Adrenal gland (tissue), 12 donors: ENCODE measurements around the gene PEX3. TPM values are rescaled to one million over a fixed set of nuclear protein-coding genes. Genes with fewer than 3 reads are reported as not detected.

ENCODE experiments used
- DNase-seq, 7 donors: peaks; one replicate each; pipeline ENCODE4 v3.0.0-alpha.2; 2019 to 2020
- H3K27ac ChIP-seq, 5 donors: fragments of 200-600 bp; sonication (generic) in 4 of 5; 1 replicate in 3 of 5; 2 replicates in 2 of 5; pipeline versions ENCODE4 v1.5.1 to v1.8.0; 2016 to 2020; ENCODE audit warnings: mild to moderate bottlenecking in 1 of 5
- H3K27me3 ChIP-seq: fragments of 200-600 bp; 2 replicates; pipeline ENCODE4 v1.8.0; 2021
- H3K36me3 ChIP-seq, 2 donors: fragments of 200-600 bp; replicated peaks in 1 of 2; 1 replicate in 1 of 2; 2 replicates in 1 of 2; pipeline versions ENCODE4 v1.5.1 to v1.8.0; 2018 to 2022
- H3K4me1 ChIP-seq, 2 donors: fragments of 200-600 bp; replicated peaks in 1 of 2; 1 replicate in 1 of 2; 2 replicates in 1 of 2; pipeline versions ENCODE4 v1.5.1 to v1.8.0; 2018 to 2021
- H3K4me3 ChIP-seq, 4 donors: fragments of 200-600 bp; sonication (generic) in 3 of 4; one replicate each; pipeline ENCODE4 v1.5.1; 2016 to 2018
- H3K9me3 ChIP-seq, 3 donors: fragments of 200-600 bp; sonication (generic) in 1 of 3; replicated peaks in 1 of 3; 1 replicate in 2 of 3; 2 replicates in 1 of 3; pipeline versions ENCODE4 v1.5.1 to v1.8.0; 2016 to 2021
- POLR2A ChIP-seq, 2 donors: fragments of 450-650 bp; IDR thresholded peaks; one replicate each; pipeline ENCODE4 v1.6.1; 2017; ENCODE audit warnings: antibody characterized with exemption in 2 of 2, mild to moderate bottlenecking in 2 of 2, moderate library complexity in 1 of 2
- WGBS, 4 donors: extraction: QIAGEN DNeasy Blood & Tissue Kit in 2 of 4; methylation state at CpG; one replicate each; pipeline versions ENCODE4 v1.1.5 to v1.1.7; 2013 to 2017; 5-methylcytosine and 5-hydroxymethylcytosine counted together
- intact Hi-C, 2 donors: fragments of 100-400 bp; cut with DNase I; formaldehyde crosslinking; loops; one replicate each; pipeline versions ENCODE4 v1.14.1 to v1.15.0; 2022 to 2023
- polyA plus RNA-seq, 3 donors: library from polyadenylated mRNA; stranded (reverse); fragments of 200-250 nt in 2 of 3; fragments of 350-450 nt in 1 of 3; fragmentation: Illumina TruSeq in 1 of 3; extraction: RNeasy Lipid Tissue Mini Kit (QIAGEN cat#74804) in 1 of 3; gene quantifications; one replicate each; pipeline ENCODE4 v1.2.3, GENCODE V29; 2013 to 2014
- total RNA-seq, 9 donors: library from RNA; depleted of rRNA in 4 of 9; stranded (reverse); fragments of >200 nt in 4 of 9; fragments of 120-200 nt in 1 of 9; fragmentation: NEBNext Ultra II Directional in 1 of 9; extraction: Animal tissue kit (Norgen Biotek cat#: 25700) in 1 of 9; gene quantifications; one replicate each; pipeline versions ENCODE4 v1.1.0 to v1.2.4, GENCODE V29; 2013 to 2023
- TF ChIP-seq, protein P1 (sequence below), 6 experiments: fragments of 450-650 bp in 4 of 6; fragments of 200-600 bp in 2 of 6; sonication (generic) in 1 of 6; IDR thresholded peaks; 1 replicate in 5 of 6; 2 replicates in 1 of 6; pipeline versions ENCODE4 v1.5.1 to v1.8.0; 2016 to 2021; ENCODE audit warnings: antibody characterized with exemption in 6 of 6, mild to moderate bottlenecking in 2 of 6, moderate library complexity in 1 of 6
- donor health status: healthy with polysubstance abuse.
- donor health status: Bipolar disorder and iron deficiency.
- donor health status: DM: yes; HTN: yes; CAD: no.
- donor health status: DM: no; HTN: no; CAD: no.
- donor health status: DM: no; HTN: no; CAD: no.
- donor health status: DM: yes; HTN: yes; CAD: no.

Gene PEX3
- total and polyA plus RNA-seq, 12 donors, result 16.3 to 165 (median 54.2) TPM

DNA sequence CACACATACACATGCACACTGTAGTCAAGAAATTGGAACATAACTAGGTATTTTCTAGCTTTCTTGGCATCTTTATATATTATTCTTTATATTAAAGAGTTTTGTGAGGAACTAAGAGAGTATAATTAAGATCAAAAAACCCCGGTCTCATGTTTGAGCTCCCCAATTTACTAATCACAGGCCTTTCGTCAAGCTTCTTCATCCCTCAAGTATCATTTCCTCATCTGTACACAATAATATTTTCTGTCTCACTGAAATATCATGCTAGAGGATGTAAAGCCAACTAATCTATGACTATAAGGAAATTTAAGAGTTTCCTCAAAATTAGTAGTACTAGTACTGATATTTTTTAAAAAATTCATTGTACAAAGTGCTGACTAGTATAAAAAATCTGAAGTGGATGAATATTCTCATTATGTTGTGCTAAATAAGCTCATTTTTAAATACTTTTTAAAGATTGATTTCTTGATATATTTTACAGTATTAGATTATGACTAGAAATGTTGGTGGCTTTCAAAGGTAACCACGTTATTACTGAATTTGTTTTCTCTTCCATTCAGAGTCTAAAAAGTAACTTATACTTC, 28.0 kb downstream of the PEX3 start:
- Histone ChIP-seq H3K36me3 (peaks cover 0 to 32% of the 10 kb centered on the region in 2 donors), H3K4me3 (no peak overlapping the region), H3K9me3 (no peaks in the 10 kb centered on the region), H3K4me1 (no peaks in the 10 kb centered on the region), H3K27ac (no peak overlapping the region), H3K27me3 (no peaks in the 10 kb centered on the region)
- WGBS, 4 donors, result 89 to 96% (median 92%) methylated on average over 3 of the region's 3 CpGs
- TF ChIP-seq POLR2A (IDR thresholded peaks at IDR 0.05), result no peak
- TF ChIP-seq, protein P1, sequence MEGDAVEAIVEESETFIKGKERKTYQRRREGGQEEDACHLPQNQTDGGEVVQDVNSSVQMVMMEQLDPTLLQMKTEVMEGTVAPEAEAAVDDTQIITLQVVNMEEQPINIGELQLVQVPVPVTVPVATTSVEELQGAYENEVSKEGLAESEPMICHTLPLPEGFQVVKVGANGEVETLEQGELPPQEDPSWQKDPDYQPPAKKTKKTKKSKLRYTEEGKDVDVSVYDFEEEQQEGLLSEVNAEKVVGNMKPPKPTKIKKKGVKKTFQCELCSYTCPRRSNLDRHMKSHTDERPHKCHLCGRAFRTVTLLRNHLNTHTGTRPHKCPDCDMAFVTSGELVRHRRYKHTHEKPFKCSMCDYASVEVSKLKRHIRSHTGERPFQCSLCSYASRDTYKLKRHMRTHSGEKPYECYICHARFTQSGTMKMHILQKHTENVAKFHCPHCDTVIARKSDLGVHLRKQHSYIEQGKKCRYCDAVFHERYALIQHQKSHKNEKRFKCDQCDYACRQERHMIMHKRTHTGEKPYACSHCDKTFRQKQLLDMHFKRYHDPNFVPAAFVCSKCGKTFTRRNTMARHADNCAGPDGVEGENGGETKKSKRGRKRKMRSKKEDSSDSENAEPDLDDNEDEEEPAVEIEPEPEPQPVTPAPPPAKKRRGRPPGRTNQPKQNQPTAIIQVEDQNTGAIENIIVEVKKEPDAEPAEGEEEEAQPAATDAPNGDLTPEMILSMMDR (IDR thresholded peaks at IDR 0.05), result no peak
- intact Hi-C loops, result no loop called here
- DNase-seq, result no peak

DNA sequence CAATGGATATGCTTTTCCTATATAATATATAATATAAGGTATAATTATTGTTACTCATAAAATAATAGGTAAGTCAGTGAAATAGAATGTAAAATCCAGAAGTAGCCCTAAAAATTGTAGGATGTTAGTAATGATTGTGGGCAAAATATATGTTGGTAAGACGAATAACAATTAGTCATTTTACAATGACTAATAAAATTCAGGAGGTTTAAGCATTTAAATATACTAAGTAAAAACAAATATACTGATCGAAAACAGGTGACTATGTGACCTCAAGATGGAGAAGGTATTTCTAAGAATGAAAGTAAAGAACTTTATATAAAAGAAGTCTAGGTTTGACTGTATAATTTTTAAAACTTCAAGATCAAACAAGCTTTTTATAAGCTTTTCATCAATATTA, 32.0 kb downstream of the PEX3 start:
- Histone ChIP-seq H3K27ac (no peak overlapping the region), H3K9me3 (no peaks in the 10 kb centered on the region), H3K4me3 (no peak overlapping the region), H3K36me3 (peaks cover 0 to 23% of the 10 kb centered on the region in 2 donors), H3K4me1 (no peaks in the 10 kb centered on the region), H3K27me3 (no peaks in the 10 kb centered on the region)
- WGBS, 4 donors, result 75 to 97% (median 95%) methylated on average over 2 of the region's 2 CpGs
- intact Hi-C loops, result no loop called here
- no peak for TF ChIP-seq POLR2A (IDR thresholded peaks at IDR 0.05)
- TF ChIP-seq, protein P1 (IDR thresholded peaks at IDR 0.05), result no peak
- no peak for DNase-seq

GRCh38 chr6:143485967-143486366, 35.4 kb downstream of the PEX3 start:
- TF ChIP-seq, protein P1 (IDR thresholded peaks at IDR 0.05), result no peak
- no peak for TF ChIP-seq POLR2A (IDR thresholded peaks at IDR 0.05)
- Histone ChIP-seq H3K36me3 (peaks cover 0 to 6% of the 10 kb centered on the region in 2 donors), H3K4me1 (no peaks in the 10 kb centered on the region), H3K27ac (no peak overlapping the region), H3K27me3 (no peaks in the 10 kb centered on the region), H3K4me3 (no peak overlapping the region), H3K9me3 (no peaks in the 10 kb centered on the region)
- 91 to 97% (median 95%) methylated on average over 2 of the region's 2 CpGs for WGBS, 4 donors
- intact Hi-C loops, result no loop called here
- DNase-seq, result no peak

DNA sequence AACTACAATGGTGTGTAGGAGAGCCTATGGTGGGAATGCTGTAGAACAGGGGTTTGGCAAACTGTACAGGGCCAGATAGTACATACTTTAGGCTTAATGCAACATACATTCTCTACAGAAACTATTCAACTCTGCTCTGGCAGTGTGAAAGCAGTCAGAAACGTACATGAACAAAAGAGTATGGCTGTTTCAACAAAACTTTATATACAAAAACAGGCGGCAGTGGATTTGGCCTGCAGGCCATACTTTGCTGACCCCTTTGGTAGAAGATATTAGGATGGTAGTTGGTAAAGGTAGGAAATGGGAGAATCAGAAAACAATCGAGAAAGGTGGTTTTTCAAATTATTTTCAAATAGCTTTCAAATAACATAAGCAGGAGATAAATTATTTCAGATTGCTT, 36.1 kb downstream of the PEX3 start:
- Histone ChIP-seq H3K4me3 (no peak overlapping the region), H3K9me3 (no peaks in the 10 kb centered on the region), H3K27me3 (no peaks in the 10 kb centered on the region), H3K4me1 (no peaks in the 10 kb centered on the region), H3K27ac (no peak overlapping the region), H3K36me3 (peaks cover 0 to 6% of the 10 kb centered on the region in 2 donors)
- TF ChIP-seq, protein P1 (IDR thresholded peaks at IDR 0.05), result no peak
- no peak for TF ChIP-seq POLR2A (IDR thresholded peaks at IDR 0.05)
- intact Hi-C loops, result no loop called here
- WGBS, 4 donors, result 96 to 100% (median 98%) methylated on average over 3 of the region's 3 CpGs
- DNase-seq, result no peak
